Measurements from ENCODE around the gene STK24.

DNA sequence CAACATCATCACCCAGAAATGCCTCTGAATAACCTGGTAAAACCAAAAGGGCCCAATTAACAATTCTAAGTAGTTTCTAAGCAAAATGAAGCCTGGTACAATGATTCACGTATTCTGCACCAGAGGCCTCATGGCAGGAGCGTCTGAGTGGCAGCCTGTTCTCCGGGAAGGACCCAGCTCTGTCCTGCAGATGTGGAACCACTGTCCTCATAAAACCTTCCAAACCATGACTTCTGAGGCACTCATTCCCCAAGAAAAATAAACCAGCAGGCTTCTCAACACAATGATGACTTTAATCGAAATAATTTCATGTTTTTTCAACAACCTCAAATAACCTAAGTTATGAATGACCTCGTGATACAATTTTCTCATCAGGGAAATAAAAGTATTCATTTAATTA is 89.9 kb downstream of the STK24 start:
- TF ChIP-seq, protein P1, sequence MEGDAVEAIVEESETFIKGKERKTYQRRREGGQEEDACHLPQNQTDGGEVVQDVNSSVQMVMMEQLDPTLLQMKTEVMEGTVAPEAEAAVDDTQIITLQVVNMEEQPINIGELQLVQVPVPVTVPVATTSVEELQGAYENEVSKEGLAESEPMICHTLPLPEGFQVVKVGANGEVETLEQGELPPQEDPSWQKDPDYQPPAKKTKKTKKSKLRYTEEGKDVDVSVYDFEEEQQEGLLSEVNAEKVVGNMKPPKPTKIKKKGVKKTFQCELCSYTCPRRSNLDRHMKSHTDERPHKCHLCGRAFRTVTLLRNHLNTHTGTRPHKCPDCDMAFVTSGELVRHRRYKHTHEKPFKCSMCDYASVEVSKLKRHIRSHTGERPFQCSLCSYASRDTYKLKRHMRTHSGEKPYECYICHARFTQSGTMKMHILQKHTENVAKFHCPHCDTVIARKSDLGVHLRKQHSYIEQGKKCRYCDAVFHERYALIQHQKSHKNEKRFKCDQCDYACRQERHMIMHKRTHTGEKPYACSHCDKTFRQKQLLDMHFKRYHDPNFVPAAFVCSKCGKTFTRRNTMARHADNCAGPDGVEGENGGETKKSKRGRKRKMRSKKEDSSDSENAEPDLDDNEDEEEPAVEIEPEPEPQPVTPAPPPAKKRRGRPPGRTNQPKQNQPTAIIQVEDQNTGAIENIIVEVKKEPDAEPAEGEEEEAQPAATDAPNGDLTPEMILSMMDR (IDR thresholded peaks at IDR 0.05; ENCODE audit: low read length), result no peak
- TF ChIP-seq EZH2 (optimal IDR thresholded peaks at IDR 0.05; ENCODE audit: low read depth, low read length), result no peak

Measured in MM.1S (cell line).